Keratinocyte (primary cell): ENCODE measurements around the gene LRRC71. TPM values are rescaled to one million over a fixed set of nuclear protein-coding genes. Genes with fewer than 3 reads are reported as not detected.

Experiments
- DNase-seq: peaks from one replicate; pipeline ENCODE4 v3.0.0-alpha.2; 2011; ENCODE audit warnings: low read depth, missing footprints, low spot score
- FAIRE-seq: peaks from 2 replicates; lab custom pipeline; 2011; peaks lifted over from hg19 to GRCh38; lab: Jason Lieb, UNC
- H2AFZ ChIP-seq: 2 replicates; pipeline ENCODE4 v1.6.0; 2012; ENCODE audit warnings: low read length, control low read depth, inconsistent platforms; ENCODE audit not compliant: control insufficient read depth
- H3K27ac ChIP-seq: 2 replicates; pipeline ENCODE4 v1.5.1; 2011; ENCODE audit warnings: low read length; ENCODE audit not compliant: control insufficient read depth, insufficient read depth
- H3K27me3 ChIP-seq: 3 replicates; pipeline ENCODE4 v1.6.0; 2011; ENCODE audit warnings: low read length; ENCODE audit not compliant: control insufficient read depth, insufficient read depth; ENCODE audit errors: extremely low read depth
- H3K36me3 ChIP-seq, 2 experiments: 2 replicates in 1 of 2; 3 replicates in 1 of 2; pipeline ENCODE4 v1.5.1; 2011; ENCODE audit warnings: low read length in 2 of 2, mild to moderate bottlenecking in 1 of 2; ENCODE audit not compliant: control insufficient read depth in 2 of 2, insufficient read depth in 2 of 2; ENCODE audit errors: extremely low read depth in 1 of 2
- H3K4me1 ChIP-seq: 3 replicates; pipeline ENCODE4 v1.5.1; 2011; ENCODE audit warnings: low read length; ENCODE audit not compliant: control insufficient read depth, insufficient read depth; ENCODE audit errors: extremely low read depth
- H3K4me2 ChIP-seq: 3 replicates; pipeline ENCODE4 v1.6.0; 2011; ENCODE audit warnings: low read depth, low read length; ENCODE audit not compliant: control insufficient read depth, insufficient read depth; ENCODE audit errors: extremely low read depth
- H3K4me3 ChIP-seq, 3 experiments: fragments of 200-600 bp in 1 of 3; sonication (generic) in 1 of 3; 2 replicates in 2 of 3; 3 replicates in 1 of 3; pipeline ENCODE4 v1.5.1; 2011 to 2016; ENCODE audit warnings: low read length in 3 of 3, mild to moderate bottlenecking in 3 of 3, control low read depth in 2 of 3, inconsistent platforms in 1 of 3, low read depth in 1 of 3, mixed read lengths in 1 of 3, mixed run types in 1 of 3, moderate library complexity in 1 of 3; ENCODE audit not compliant: control insufficient read depth in 2 of 3, insufficient read depth in 2 of 3; ENCODE audit errors: extremely low read depth in 1 of 3
- H3K79me2 ChIP-seq: 2 replicates; pipeline ENCODE4 v1.6.0; 2012; ENCODE audit warnings: low read length; ENCODE audit not compliant: control insufficient read depth, insufficient read depth
- H3K9ac ChIP-seq: 3 replicates; pipeline ENCODE4 v1.6.0; 2011; ENCODE audit warnings: low read length; ENCODE audit not compliant: control insufficient read depth, insufficient read depth; ENCODE audit errors: extremely low read depth
- H3K9me1 ChIP-seq: 3 replicates; pipeline ENCODE4 v1.6.0; 2011; ENCODE audit warnings: low read length; ENCODE audit not compliant: control insufficient read depth, insufficient read depth; ENCODE audit errors: extremely low read depth
- H3K9me3 ChIP-seq: 2 replicates; pipeline ENCODE4 v1.5.1; 2012; ENCODE audit warnings: low read depth, low read length; ENCODE audit not compliant: control insufficient read depth
- H4K20me1 ChIP-seq: 3 replicates; pipeline ENCODE4 v1.6.0; 2011; ENCODE audit warnings: low read length; ENCODE audit not compliant: control insufficient read depth, insufficient read depth; ENCODE audit errors: extremely low read depth
- CTCF ChIP-seq, 3 experiments: IDR thresholded peaks in 1 of 3; conservative IDR thresholded peaks in 1 of 3; optimal IDR thresholded peaks in 1 of 3; 2 replicates in 2 of 3; 3 replicates in 1 of 3; pipeline versions ENCODE3 to v1.5.1; 2011; ENCODE audit warnings: low read length in 3 of 3, mild to moderate bottlenecking in 3 of 3, moderate library complexity in 2 of 3, control low read depth in 1 of 3, inconsistent platforms in 1 of 3; ENCODE audit not compliant: insufficient read depth in 2 of 3; ENCODE audit errors: extremely low read depth in 1 of 3
- EZH2 ChIP-seq: IDR thresholded peaks from one replicate; pipeline ENCODE4 v1.6.1; 2012; ENCODE audit warnings: inconsistent platforms, mild to moderate bottlenecking, low read length, moderate library complexity
- dilution Hi-C: fragments of 300-500 bp; cut with MboI; formaldehyde crosslinking; loops from one replicate; pipeline ENCODE4 v1.7.0; 2020; ENCODE audit warnings: low sequenced_read_pairs; ENCODE audit not compliant: extremely low pct_ligation_motif_present
- polyA plus RNA-seq, 5 experiments: library from polyadenylated mRNA; depleted of rRNA in 3 of 5; stranded (reverse) in 3 of 5; stranded (forward) in 1 of 5; unstranded in 1 of 5; fragments of >200 nt; gene quantifications; 1 replicate in 1 of 5; 2 replicates in 3 of 5; 3 replicates in 1 of 5; pipeline versions ENCODE4 v1.2.1 to v1.2.3, GENCODE V29; 2011 to 2012; ENCODE audit warnings: missing spikeins in 2 of 5, low read depth in 1 of 5, low replicate concordance in 1 of 5

The LRRC71 gene
- polyA plus RNA-seq, 1 donor (not counting 4 experiments of a cell fraction or from before 2014, with no cell fraction given) = not detected

- no peak overlapping the region for H3K9ac ChIP-seq
- dilution Hi-C loops = no loop called here
- H3K36me3 ChIP-seq = peaks cover 6 to 23% of the 10 kb centered on the region in 2 experiments
These were observed 6.0 kb upstream of the LRRC71 start for GRCh38 chr1:156914440-156914856.

GRCh38 chr1:156921053-156921529, 659 bp downstream of the LRRC71 start:
- Histone ChIP-seq H3K4me1 (peaks cover 15% of the 10 kb centered on the region), H3K9me1 (no peaks in the 10 kb centered on the region), H3K4me3 (peak overlapping the region in 1 of 3 experiments; percentile 42), H3K4me2 (peak overlapping the region; percentile 82), H3K9me3 (no peaks in the 10 kb centered on the region), H3K36me3 (no peaks in the 10 kb centered on the region), H3K79me2 (no peaks in the 10 kb centered on the region), H4K20me1 (peaks cover 4% of the 10 kb centered on the region), H3K27me3 (peaks cover 53% of the 10 kb centered on the region), H3K9ac (no peak overlapping the region), H3K27ac (no peak overlapping the region), H2AFZ (no peak overlapping the region)
- no peak for DNase-seq
- no peak for FAIRE-seq
- dilution Hi-C loops = no loop called here
- no peak for TF ChIP-seq CTCF (optimal IDR thresholded peaks at IDR 0.05 in 1 of 3, IDR thresholded peaks at IDR 0.05 in 1 of 3, conservative IDR thresholded peaks at IDR 0.05 in 1 of 3; ENCODE audit: extremely low read depth in 1 of 3, insufficient read depth in 2 of 3, low read length in 3 of 3)
- TF ChIP-seq EZH2 = no peak

More at GRCh38 chr1:156914440-156914856, 6.0 kb upstream of the LRRC71 start:
- DNase-seq = no peak
- Histone ChIP-seq H4K20me1 (no peaks in the 10 kb centered on the region), H3K4me3 (no peak overlapping the region), H3K27me3 (no peaks in the 10 kb centered on the region), H3K79me2 (no peaks in the 10 kb centered on the region), H3K9me3 (no peaks in the 10 kb centered on the region), H2AFZ (no peak overlapping the region), H3K27ac (no peak overlapping the region), H3K4me2 (no peak overlapping the region), H3K9me1 (no peaks in the 10 kb centered on the region), H3K4me1 (peaks cover 2% of the 10 kb centered on the region)
- no peak for FAIRE-seq
- TF ChIP-seq EZH2 (no peak), CTCF (optimal IDR thresholded peaks at IDR 0.05 in 1 of 3, IDR thresholded peaks at IDR 0.05 in 1 of 3, conservative IDR thresholded peaks at IDR 0.05 in 1 of 3; ENCODE audit: extremely low read depth in 1 of 3, insufficient read depth in 2 of 3, low read length in 3 of 3) (no peak)
